GM19240 (cell line): ENCODE measurements around the gene CEP97.

ENCODE experiments used
- DNase-seq: peaks from one replicate; pipeline ENCODE4 v3.0.0; 2011; ENCODE audit warnings: low spot score; ENCODE audit not compliant: insufficient read length

CEP97 gene

GRCh38 chr3:101812895-101813294, 88.5 kb downstream of the CEP97 start:
- DNase-seq = no peak

- DNase-seq = no peak
Observed at GRCh38 chr3:101813817-101814440, 89.5 kb downstream of the CEP97 start.

GRCh38 chr3:101814835-101815234, 90.4 kb downstream of the CEP97 start:
- no peak for DNase-seq

GRCh38 chr3:101816215-101817149, 92.1 kb downstream of the CEP97 start:
- no peak for DNase-seq

GRCh38 chr3:101817992-101818391, 93.6 kb downstream of the CEP97 start:
- DNase-seq = no peak

- DNase-seq = no peak
Observed at GRCh38 chr3:101819649-101820206, 95.3 kb downstream of the CEP97 start.
